Measurements from ENCODE around the gene CCDC112.

- TF ChIP-seq CTCF (IDR thresholded peaks at IDR 0.05; ENCODE audit: insufficient read depth, low read length, poor library complexity, severe bottlenecking) (no peak), EZH2phosphoT487 (conservative IDR thresholded peaks at IDR 0.05; ENCODE audit: low read length) (no peak)
Measured at GRCh38 chr5:115337882-115338281, 41.4 kb upstream of the CCDC112 start.
